Cardiac septum (tissue), 1 donor: ENCODE measurements around the gene SDHB. TPM values are rescaled to one million over a fixed set of nuclear protein-coding genes. Genes with fewer than 3 reads are reported as not detected.

Experiments
- DNase-seq: peaks from one replicate; pipeline ENCODE4 v3.0.0-alpha.2; 2020; ENCODE audit warnings: low spot score
- intact Hi-C: fragments of 100-400 bp; cut with DNase I; formaldehyde crosslinking; loops from one replicate; pipeline ENCODE4 v1.14.0; 2022
- total RNA-seq: library from RNA; stranded (reverse); fragmentation: NEBNext Ultra II Directional; extraction: Animal tissue kit (Norgen Biotek cat#: 25700); gene quantifications from one replicate; pipeline ENCODE4 v1.2.1, GENCODE V29; 2021
- donor health status: DM: no; HTN: no; CAD: no.

SDHB gene
- total RNA-seq, 1 donor from 2014 or later: 260 TPM

- intact Hi-C loops: no loop called here
- no peak for DNase-seq
These were observed 33.3 kb downstream of the SDHB start for GRCh38 chr1:17020502-17020901.

GRCh38 chr1:17018849-17019248 is 35.0 kb downstream of the SDHB start:
- intact Hi-C loops: no loop called here
- no peak for DNase-seq

- intact Hi-C loops: no loop called here
- DNase-seq: no peak
These were observed 36.4 kb downstream of the SDHB start for GRCh38 chr1:17017435-17017834.

GRCh38 chr1:17016317-17016661 is 37.5 kb downstream of the SDHB start:
- DNase-seq: no peak
- intact Hi-C loops: no loop called here

- DNase-seq: peak; percentile 9
- intact Hi-C loops: loop anchor here (5.0 kb wide), 1 partner anchor 48 kb away; no protein-coding TSS in a partner anchor
These were observed 38.9 kb downstream of the SDHB start for GRCh38 chr1:17014671-17015567.

- peak; percentile 81 for DNase-seq
- intact Hi-C loops: loop anchor here (2.0 to 5.0 kb wide), 2 partner anchors 39 to 46 kb away; no protein-coding TSS in a partner anchor
These were observed 40.1 kb downstream of the SDHB start for GRCh38 chr1:17013491-17014320.

- intact Hi-C loops: loop anchor here (2.0 to 5.0 kb wide), 2 partner anchors 40 to 46 kb away; no protein-coding TSS in a partner anchor
- DNase-seq: no peak
These were observed 40.9 kb downstream of the SDHB start for GRCh38 chr1:17012775-17013490.

- intact Hi-C loops: loop anchor here (2.0 to 5.0 kb wide), 2 partner anchors 41 to 44 kb away; no protein-coding TSS in a partner anchor
- DNase-seq: peak; percentile 85
These were observed 42.2 kb downstream of the SDHB start, which contains the start of gene ATP13A2 for GRCh38 chr1:17011439-17012307. Gene ATP13A2 (minus strand): TSS chr1:17011928. CDS start chr1:17011738, 190 bp downstream.

- intact Hi-C loops: loop anchor here (5.0 kb wide), 1 partner anchor 44 kb away; no protein-coding TSS in a partner anchor
- DNase-seq: no peak
These were observed 42.8 kb downstream of the SDHB start for GRCh38 chr1:17011092-17011438.

- intact Hi-C loops: loop anchor here (5.0 kb wide), 1 partner anchor 42 kb away; no protein-coding TSS in a partner anchor
These were observed 44.1 kb downstream of the SDHB start for GRCh38 chr1:17009706-17010105.

GRCh38 chr1:17008208-17008855 is 45.5 kb downstream of the SDHB start:
- no peak for DNase-seq
- intact Hi-C loops: no loop called here

More at GRCh38 chr1:17009706-17010105, 44.1 kb downstream of the SDHB start:
- DNase-seq: no peak

- no peak for DNase-seq
- intact Hi-C loops: no loop called here
These were observed 46.7 kb downstream of the SDHB start for GRCh38 chr1:17007121-17007520.

GRCh38 chr1:17005365-17005740 is 48.5 kb downstream of the SDHB start:
- no peak for DNase-seq
- intact Hi-C loops: no loop called here

- no peak for DNase-seq
- intact Hi-C loops: no loop called here
These were observed 49.1 kb downstream of the SDHB start for GRCh38 chr1:17004466-17005364.

GRCh38 chr1:17002524-17002902 is 51.3 kb downstream of the SDHB start:
- intact Hi-C loops: no loop called here
- no peak for DNase-seq

GRCh38 chr1:17001760-17002523 is 51.9 kb downstream of the SDHB start:
- intact Hi-C loops: no loop called here

More at GRCh38 chr1:17001760-17002523, 51.9 kb downstream of the SDHB start:
- DNase-seq: no peak
